HCT116 (cell line): ENCODE measurements around the gene FHL3. TPM values are rescaled to one million over a fixed set of nuclear protein-coding genes. Genes with fewer than 3 reads are reported as not detected.

Experiments used
- ATAC-seq: fragments of 200-7000 bp; cut with Tn5 transposase; 2 replicates; pipeline ENCODE4 v1.9.1; 2020; ENCODE audit warnings: mild to moderate bottlenecking, moderate library complexity
- BruUV-seq: library from RNA; stranded (reverse); fragments of 400-500 nt; replicated peaks from 2 replicates; lab custom pipeline; 2021; lab: Mats Ljungman, UMichigan
- CTCF ChIA-PET: fragments of 300-600 bp; sonication (Branson Sonifier 250); formaldehyde crosslinking; loops from one replicate; lab custom pipeline; 2021; ENCODE audit warnings: antibody characterized with exemption; lab: Charles Lee
- POLR2A ChIA-PET: fragments of 300-600, 350-600 bp; sonication (Branson Sonifier 250); formaldehyde crosslinking; loops from one replicate; lab custom pipeline; 2021; ENCODE audit warnings: antibody characterized with exemption; lab: Charles Lee
- RAD21 ChIA-PET, 2 experiments: fragments of 300-600 bp; sonication (Branson Sonifier 250); formaldehyde crosslinking; loops; one replicate each; lab custom pipeline; 2023; ENCODE audit warnings: low total read pairs in 2 of 2; ENCODE audit not compliant: uncharacterized antibody in 2 of 2, unreplicated experiment in 2 of 2, low non-redundant PET in 1 of 2; lab: Charles Lee
- DNase-seq: peaks from one replicate; pipeline ENCODE4 v3.0.0-alpha.2; 2010; ENCODE audit warnings: low read depth, low spot score
- H2AFZ ChIP-seq: fragments of 200-600 bp; shearing (Covaris generic), sonication (generic); 2 replicates; pipeline ENCODE4 v1.6.1; 2017; ENCODE audit warnings: low read depth, mixed run types, mixed read lengths, antibody characterized with exemption, low read length; ENCODE audit not compliant: poor library complexity, severe bottlenecking
- H3K27ac ChIP-seq: 2 replicates; pipeline ENCODE4 v1.5.1; 2012; ENCODE audit warnings: low read depth, low read length
- H3K27me3 ChIP-seq: fragments of 200-600 bp; sonication (generic); 2 replicates; pipeline ENCODE4 v1.6.1; 2016; ENCODE audit warnings: mixed run types, low read length, mixed read lengths; ENCODE audit not compliant: insufficient read depth
- H3K36me3 ChIP-seq, 2 experiments: fragments of 200-500 bp in 1 of 2; fragments of 200-600 bp in 1 of 2; sonication (Bioruptor generic) in 1 of 2; sonication (generic) in 1 of 2; 2 replicates each; pipeline versions ENCODE4 v1.5.1 to v1.6.1; 2014 to 2016; ENCODE audit warnings: low read length in 2 of 2, inconsistent platforms in 1 of 2, mixed read lengths in 1 of 2, mixed run types in 1 of 2; ENCODE audit not compliant: insufficient read depth in 2 of 2, control insufficient read depth in 1 of 2
- H3K4me1 ChIP-seq, 2 experiments: fragments of 200-600 bp in 1 of 2; sonication (generic) in 1 of 2; 2 replicates each; pipeline versions ENCODE4 v1.5.1 to v1.6.1; 2012 to 2017; ENCODE audit warnings: low read length in 2 of 2, inconsistent platforms in 1 of 2, mild to moderate bottlenecking in 1 of 2, mixed read lengths in 1 of 2, mixed run types in 1 of 2, moderate library complexity in 1 of 2; ENCODE audit not compliant: insufficient read depth in 2 of 2, control insufficient read depth in 1 of 2
- H3K4me2 ChIP-seq: fragments of 200-600 bp; sonication (generic); 2 replicates; pipeline ENCODE4 v1.6.1; 2017; ENCODE audit warnings: mixed run types, low read length, mixed read lengths
- H3K4me3 ChIP-seq, 2 experiments: fragments of 200-600 bp in 1 of 2; sonication (generic) in 1 of 2; replicated peaks in 1 of 2; 2 replicates each; pipeline ENCODE4 v1.5.1; 2011 to 2016; ENCODE audit warnings: low read length in 2 of 2, control low read depth in 1 of 2, low read depth in 1 of 2, mild to moderate bottlenecking in 1 of 2, mixed read lengths in 1 of 2, mixed run types in 1 of 2
- H3K79me2 ChIP-seq: fragments of 200-600 bp; sonication (generic); 2 replicates; pipeline ENCODE4 v1.6.1; 2017; ENCODE audit warnings: mild to moderate bottlenecking, mixed run types, low read length, moderate library complexity, mixed read lengths; ENCODE audit not compliant: insufficient read depth
- H3K9ac ChIP-seq: fragments of 200-600 bp; sonication (generic); 2 replicates; pipeline ENCODE4 v1.6.1; 2016; ENCODE audit warnings: low read length, mixed read lengths
- H3K9me2 ChIP-seq: fragments of 200-600 bp; sonication (generic), shearing (Covaris generic); 2 replicates; pipeline ENCODE4 v1.6.1; 2017; ENCODE audit warnings: mixed run types, mild to moderate bottlenecking, moderate library complexity; ENCODE audit not compliant: insufficient read depth
- H3K9me3 ChIP-seq, 2 experiments: fragments of 200-500 bp in 1 of 2; fragments of 200-600 bp in 1 of 2; sonication (Bioruptor generic) in 1 of 2; sonication (generic) in 1 of 2; 2 replicates each; pipeline ENCODE4 v1.6.1; 2014 to 2017; ENCODE audit warnings: low read length in 2 of 2, mixed read lengths in 2 of 2, inconsistent platforms in 1 of 2, low read depth in 1 of 2, mild to moderate bottlenecking in 1 of 2, mixed run types in 1 of 2, moderate library complexity in 1 of 2; ENCODE audit not compliant: control insufficient read depth in 1 of 2, insufficient read depth in 1 of 2
- H4K20me1 ChIP-seq: fragments of 200-600 bp; sonication (generic), shearing (Covaris generic); 2 replicates; pipeline ENCODE4 v1.6.1; 2017; ENCODE audit warnings: mixed run types, mild to moderate bottlenecking, moderate library complexity; ENCODE audit not compliant: insufficient read depth
- CBX3 ChIP-seq: IDR thresholded peaks from 2 replicates; pipeline ENCODE4 v1.6.1; 2012; ENCODE audit warnings: low read depth
- EZH2 ChIP-seq: fragments of 200-600 bp; sonication (generic); IDR thresholded peaks from 2 replicates; pipeline ENCODE4 v1.6.1; 2017; ENCODE audit warnings: antibody characterized with exemption, mixed run types
- EZH2phosphoT487 ChIP-seq: fragments of 200-600 bp; IDR thresholded peaks from 2 replicates; pipeline ENCODE4 v1.6.1; 2018; ENCODE audit warnings: antibody characterized with exemption, borderline replicate concordance
- SP1 ChIP-seq: IDR thresholded peaks from 2 replicates; pipeline ENCODE4 v1.6.1; 2012; ENCODE audit warnings: low read depth
- TCF7L2 ChIP-seq: IDR thresholded peaks from 2 replicates; pipeline ENCODE4 v1.7.0; 2011; ENCODE audit warnings: borderline replicate concordance, inconsistent platforms; ENCODE audit not compliant: insufficient read depth, insufficient read length; ENCODE audit errors: extremely low read depth
- YY1 ChIP-seq: IDR thresholded peaks from 2 replicates; pipeline ENCODE4 v1.6.1; 2011; ENCODE audit warnings: low read length, low read depth, moderate library complexity, mild to moderate bottlenecking; ENCODE audit not compliant: insufficient replicate concordance; ENCODE audit errors: extremely low read depth
- ZFX ChIP-seq: fragments of 450-650 bp; IDR thresholded peaks from 2 replicates; pipeline ENCODE4 v1.6.1; 2017
- intact Hi-C: fragments of 100-400 bp; cut with micrococcal nuclease; formaldehyde crosslinking; loops from 2 replicates; pipeline ENCODE4 v1.10.0; 2022
- total RNA-seq: library from RNA; stranded (reverse); gene quantifications from one replicate; pipeline ENCODE4 v1.2.1, GENCODE V29; 2021; ENCODE audit not compliant: unreplicated experiment
- TF ChIP-seq, protein P1 (sequence below): IDR thresholded peaks from 2 replicates; pipeline ENCODE4 v1.6.1; 2011; ENCODE audit warnings: mild to moderate bottlenecking, low read length, moderate library complexity; ENCODE audit not compliant: insufficient replicate concordance; ENCODE audit errors: extremely low read depth
- TF ChIP-seq, protein P2 (sequence below), 3 experiments: fragments of 200-600 bp in 1 of 3; sonication (generic) in 1 of 3; IDR thresholded peaks in 2 of 3; conservative IDR thresholded peaks in 1 of 3; 2 replicates each; pipeline ENCODE4 v1.5.1; 2012 to 2017; ENCODE audit warnings: low read depth in 2 of 3, low read length in 2 of 3, antibody characterized with exemption in 1 of 3, borderline replicate concordance in 1 of 3, control low read depth in 1 of 3, mild to moderate bottlenecking in 1 of 3, mixed read lengths in 1 of 3, mixed run types in 1 of 3, moderate library complexity in 1 of 3; ENCODE audit not compliant: insufficient read depth in 1 of 3
- TF ChIP-seq, protein P3 (sequence below): IDR thresholded peaks from 2 replicates; pipeline ENCODE4 v1.6.1; 2012; ENCODE audit warnings: low read depth
- TF ChIP-seq, protein P4 (sequence below): IDR thresholded peaks from 2 replicates; pipeline ENCODE4 v1.6.1; 2012

Gene FHL3
- total RNA-seq, 1 experiment from 2014 or later, result 22.5 TPM

DNA sequence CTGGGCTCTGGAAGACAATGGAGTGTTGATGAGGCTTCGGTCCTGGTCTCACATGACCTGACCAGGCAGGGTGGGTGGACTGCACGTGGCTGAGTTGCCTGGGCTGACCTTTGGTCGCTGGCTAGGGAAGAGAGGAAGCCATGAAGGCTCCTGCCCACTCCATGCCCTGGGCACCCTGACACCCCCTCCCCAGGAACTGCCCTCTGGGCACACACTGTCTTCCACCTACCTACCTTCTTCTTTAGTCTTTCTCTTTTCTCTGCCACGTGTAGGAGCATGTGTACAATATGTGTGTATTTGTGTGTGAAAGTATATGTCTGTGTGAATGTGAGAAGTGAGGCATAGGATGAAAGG is 26.2 kb upstream of the FHL3 start:
- POLR2A ChIA-PET, result no interaction called here
- Histone ChIP-seq H3K36me3 (peaks cover 3 to 10% of the 10 kb centered on the region in 2 experiments; a peak in 1 of 4 replicates), H3K4me1 (peaks cover 0 to 14% of the 10 kb centered on the region in 2 experiments; a peak in 1 of 4 replicates), H3K79me2 (no peaks in the 10 kb centered on the region), H4K20me1 (no peaks in the 10 kb centered on the region), H3K4me2 (no peak overlapping the region), H3K9me2 (no peaks in the 10 kb centered on the region), H3K27ac (no peak overlapping the region), H3K9ac (no peak overlapping the region), H2AFZ (no peak overlapping the region), H3K27me3 (no peaks in the 10 kb centered on the region), H3K4me3 (no peak overlapping the region), H3K9me3 (no peaks in the 10 kb centered on the region)
- TF ChIP-seq SP1 (no peak), YY1 (no peak), EZH2phosphoT487 (no peak), TCF7L2 (no peak), CBX3 (no peak), EZH2 (no peak), ZFX (no peak)
- TF ChIP-seq, protein P1, sequence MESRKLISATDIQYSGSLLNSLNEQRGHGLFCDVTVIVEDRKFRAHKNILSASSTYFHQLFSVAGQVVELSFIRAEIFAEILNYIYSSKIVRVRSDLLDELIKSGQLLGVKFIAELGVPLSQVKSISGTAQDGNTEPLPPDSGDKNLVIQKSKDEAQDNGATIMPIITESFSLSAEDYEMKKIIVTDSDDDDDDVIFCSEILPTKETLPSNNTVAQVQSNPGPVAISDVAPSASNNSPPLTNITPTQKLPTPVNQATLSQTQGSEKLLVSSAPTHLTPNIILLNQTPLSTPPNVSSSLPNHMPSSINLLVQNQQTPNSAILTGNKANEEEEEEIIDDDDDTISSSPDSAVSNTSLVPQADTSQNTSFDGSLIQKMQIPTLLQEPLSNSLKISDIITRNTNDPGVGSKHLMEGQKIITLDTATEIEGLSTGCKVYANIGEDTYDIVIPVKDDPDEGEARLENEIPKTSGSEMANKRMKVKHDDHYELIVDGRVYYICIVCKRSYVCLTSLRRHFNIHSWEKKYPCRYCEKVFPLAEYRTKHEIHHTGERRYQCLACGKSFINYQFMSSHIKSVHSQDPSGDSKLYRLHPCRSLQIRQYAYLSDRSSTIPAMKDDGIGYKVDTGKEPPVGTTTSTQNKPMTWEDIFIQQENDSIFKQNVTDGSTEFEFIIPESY, result no peak
- TF ChIP-seq, protein P2, sequence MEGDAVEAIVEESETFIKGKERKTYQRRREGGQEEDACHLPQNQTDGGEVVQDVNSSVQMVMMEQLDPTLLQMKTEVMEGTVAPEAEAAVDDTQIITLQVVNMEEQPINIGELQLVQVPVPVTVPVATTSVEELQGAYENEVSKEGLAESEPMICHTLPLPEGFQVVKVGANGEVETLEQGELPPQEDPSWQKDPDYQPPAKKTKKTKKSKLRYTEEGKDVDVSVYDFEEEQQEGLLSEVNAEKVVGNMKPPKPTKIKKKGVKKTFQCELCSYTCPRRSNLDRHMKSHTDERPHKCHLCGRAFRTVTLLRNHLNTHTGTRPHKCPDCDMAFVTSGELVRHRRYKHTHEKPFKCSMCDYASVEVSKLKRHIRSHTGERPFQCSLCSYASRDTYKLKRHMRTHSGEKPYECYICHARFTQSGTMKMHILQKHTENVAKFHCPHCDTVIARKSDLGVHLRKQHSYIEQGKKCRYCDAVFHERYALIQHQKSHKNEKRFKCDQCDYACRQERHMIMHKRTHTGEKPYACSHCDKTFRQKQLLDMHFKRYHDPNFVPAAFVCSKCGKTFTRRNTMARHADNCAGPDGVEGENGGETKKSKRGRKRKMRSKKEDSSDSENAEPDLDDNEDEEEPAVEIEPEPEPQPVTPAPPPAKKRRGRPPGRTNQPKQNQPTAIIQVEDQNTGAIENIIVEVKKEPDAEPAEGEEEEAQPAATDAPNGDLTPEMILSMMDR (IDR thresholded peaks at IDR 0.05 in 2 of 3, conservative IDR thresholded peaks at IDR 0.05 in 1 of 3; ENCODE audit: borderline replicate concordance in 1 of 3, insufficient read depth in 1 of 3, low read depth in 2 of 3, low read length in 2 of 3), result no peak
- TF ChIP-seq, protein P3, sequence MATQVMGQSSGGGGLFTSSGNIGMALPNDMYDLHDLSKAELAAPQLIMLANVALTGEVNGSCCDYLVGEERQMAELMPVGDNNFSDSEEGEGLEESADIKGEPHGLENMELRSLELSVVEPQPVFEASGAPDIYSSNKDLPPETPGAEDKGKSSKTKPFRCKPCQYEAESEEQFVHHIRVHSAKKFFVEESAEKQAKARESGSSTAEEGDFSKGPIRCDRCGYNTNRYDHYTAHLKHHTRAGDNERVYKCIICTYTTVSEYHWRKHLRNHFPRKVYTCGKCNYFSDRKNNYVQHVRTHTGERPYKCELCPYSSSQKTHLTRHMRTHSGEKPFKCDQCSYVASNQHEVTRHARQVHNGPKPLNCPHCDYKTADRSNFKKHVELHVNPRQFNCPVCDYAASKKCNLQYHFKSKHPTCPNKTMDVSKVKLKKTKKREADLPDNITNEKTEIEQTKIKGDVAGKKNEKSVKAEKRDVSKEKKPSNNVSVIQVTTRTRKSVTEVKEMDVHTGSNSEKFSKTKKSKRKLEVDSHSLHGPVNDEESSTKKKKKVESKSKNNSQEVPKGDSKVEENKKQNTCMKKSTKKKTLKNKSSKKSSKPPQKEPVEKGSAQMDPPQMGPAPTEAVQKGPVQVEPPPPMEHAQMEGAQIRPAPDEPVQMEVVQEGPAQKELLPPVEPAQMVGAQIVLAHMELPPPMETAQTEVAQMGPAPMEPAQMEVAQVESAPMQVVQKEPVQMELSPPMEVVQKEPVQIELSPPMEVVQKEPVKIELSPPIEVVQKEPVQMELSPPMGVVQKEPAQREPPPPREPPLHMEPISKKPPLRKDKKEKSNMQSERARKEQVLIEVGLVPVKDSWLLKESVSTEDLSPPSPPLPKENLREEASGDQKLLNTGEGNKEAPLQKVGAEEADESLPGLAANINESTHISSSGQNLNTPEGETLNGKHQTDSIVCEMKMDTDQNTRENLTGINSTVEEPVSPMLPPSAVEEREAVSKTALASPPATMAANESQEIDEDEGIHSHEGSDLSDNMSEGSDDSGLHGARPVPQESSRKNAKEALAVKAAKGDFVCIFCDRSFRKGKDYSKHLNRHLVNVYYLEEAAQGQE, result no peak
- TF ChIP-seq, protein P4, sequence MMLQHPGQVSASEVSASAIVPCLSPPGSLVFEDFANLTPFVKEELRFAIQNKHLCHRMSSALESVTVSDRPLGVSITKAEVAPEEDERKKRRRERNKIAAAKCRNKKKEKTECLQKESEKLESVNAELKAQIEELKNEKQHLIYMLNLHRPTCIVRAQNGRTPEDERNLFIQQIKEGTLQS, result no peak
- no TSS peak for BruUV-seq
- CTCF ChIA-PET, result no interaction called here
- RAD21 ChIA-PET, result no interaction called here
- intact Hi-C loops, result no loop called here
- DNase-seq, result no peak
- no peak for ATAC-seq
